Measurements from ENCODE around the gene SH3BP1. TPM values are rescaled to one million over a fixed set of nuclear protein-coding genes. Genes with fewer than 3 reads are reported as not detected.

SH3BP1 gene
- total RNA-seq, 4 donors from 2014 or later, result 7.4 to 26.2 (median 14.2) TPM

GRCh38 chr22:37624876-37625275 is 14.6 kb upstream of the SH3BP1 start:
- Histone ChIP-seq H3K36me3 (no peaks in the 10 kb centered on the region), H3K9me3 (no peaks in the 10 kb centered on the region), H3K27ac (peak overlapping the region in 1 of 2 donors; percentile 87), H3K27me3 (no peaks in the 10 kb centered on the region), H3K4me1 (peaks cover 7 to 8% of the 10 kb centered on the region in 2 donors), H3K4me3 (no peak overlapping the region)
- intact Hi-C loops (cut with DNase I; ENCODE audit: low total_unique reads), result no loop called here
- TF ChIP-seq, protein P1, sequence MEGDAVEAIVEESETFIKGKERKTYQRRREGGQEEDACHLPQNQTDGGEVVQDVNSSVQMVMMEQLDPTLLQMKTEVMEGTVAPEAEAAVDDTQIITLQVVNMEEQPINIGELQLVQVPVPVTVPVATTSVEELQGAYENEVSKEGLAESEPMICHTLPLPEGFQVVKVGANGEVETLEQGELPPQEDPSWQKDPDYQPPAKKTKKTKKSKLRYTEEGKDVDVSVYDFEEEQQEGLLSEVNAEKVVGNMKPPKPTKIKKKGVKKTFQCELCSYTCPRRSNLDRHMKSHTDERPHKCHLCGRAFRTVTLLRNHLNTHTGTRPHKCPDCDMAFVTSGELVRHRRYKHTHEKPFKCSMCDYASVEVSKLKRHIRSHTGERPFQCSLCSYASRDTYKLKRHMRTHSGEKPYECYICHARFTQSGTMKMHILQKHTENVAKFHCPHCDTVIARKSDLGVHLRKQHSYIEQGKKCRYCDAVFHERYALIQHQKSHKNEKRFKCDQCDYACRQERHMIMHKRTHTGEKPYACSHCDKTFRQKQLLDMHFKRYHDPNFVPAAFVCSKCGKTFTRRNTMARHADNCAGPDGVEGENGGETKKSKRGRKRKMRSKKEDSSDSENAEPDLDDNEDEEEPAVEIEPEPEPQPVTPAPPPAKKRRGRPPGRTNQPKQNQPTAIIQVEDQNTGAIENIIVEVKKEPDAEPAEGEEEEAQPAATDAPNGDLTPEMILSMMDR (IDR thresholded peaks at IDR 0.05), result no peak
- TF ChIP-seq POLR2A (IDR thresholded peaks at IDR 0.05), result no peak
- peak in 1 of 2 donors; percentile 18 for DNase-seq

DNA sequence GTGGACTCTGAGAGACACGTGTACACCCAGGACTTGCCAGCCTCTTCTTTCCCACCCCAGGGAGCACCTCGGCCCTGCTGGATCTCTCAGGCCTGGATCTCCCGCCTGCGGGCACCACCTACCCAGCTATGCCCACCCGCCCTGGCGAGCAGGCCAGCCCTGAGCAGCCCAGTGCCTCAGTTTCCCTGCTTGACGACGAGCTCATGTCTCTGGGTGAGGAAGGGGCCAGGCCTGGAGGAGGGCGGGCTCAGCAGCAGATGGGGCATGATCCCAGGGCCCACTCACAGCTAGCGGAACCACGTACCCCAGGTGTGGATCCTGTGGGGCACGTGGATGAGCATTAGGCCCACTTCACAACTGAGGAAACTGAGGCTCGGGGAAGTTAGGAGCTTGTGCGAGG is 13.7 kb upstream of the SH3BP1 start:
- no peaks in the 10 kb centered on the region for H3K36me3 ChIP-seq
- no peaks in the 10 kb centered on the region for H3K27me3 ChIP-seq
- peak overlapping the region; percentile 79 to 87 for H3K27ac ChIP-seq
- no peak overlapping the region for H3K4me3 ChIP-seq
- DNase-seq, result peak in 1 of 2 donors; percentile 31
- peaks cover 7 to 8% of the 10 kb centered on the region in 2 donors for H3K4me1 ChIP-seq
- intact Hi-C loops (cut with DNase I; ENCODE audit: low total_unique reads), result no loop called here
- no peaks in the 10 kb centered on the region for H3K9me3 ChIP-seq
- TF ChIP-seq, protein P1 (IDR thresholded peaks at IDR 0.05), result no peak
- TF ChIP-seq POLR2A (IDR thresholded peaks at IDR 0.05), result no peak

- TF ChIP-seq POLR2A (IDR thresholded peaks at IDR 0.05), result no peak
- TF ChIP-seq, protein P1 (IDR thresholded peaks at IDR 0.05), result peak in 2 of 4 experiments; percentile 25 to 27
Measured at GRCh38 chr22:37626144-37626543, 13.3 kb upstream of the SH3BP1 start.

DNA sequence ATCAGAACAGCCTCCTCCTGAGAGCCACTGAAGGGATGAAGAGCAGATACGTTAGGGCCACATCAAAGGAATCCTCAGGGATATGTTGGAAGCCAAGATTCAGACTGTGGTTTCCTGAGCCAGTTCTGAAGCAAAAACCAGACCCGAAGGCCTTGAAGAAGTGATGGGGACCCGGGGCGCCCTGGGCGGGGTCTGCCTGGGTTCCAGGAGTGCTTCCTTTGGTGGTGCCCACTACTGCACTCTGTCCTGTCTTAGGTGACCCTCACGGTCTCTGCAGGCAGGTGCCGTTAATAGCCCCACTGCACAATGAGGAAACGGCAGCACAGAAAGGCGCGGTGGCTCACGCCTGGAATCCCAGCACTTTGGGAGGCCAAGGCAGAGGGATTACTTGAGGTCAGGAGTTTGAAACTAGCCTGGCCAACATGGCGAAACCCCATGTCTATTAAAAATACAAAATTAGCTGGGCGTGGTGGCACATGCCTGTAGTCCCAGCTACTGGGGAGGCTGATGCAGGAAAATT is 12.9 kb upstream of the SH3BP1 start:
- intact Hi-C loops (cut with DNase I; ENCODE audit: low total_unique reads), result no loop called here

More at GRCh38 chr22:37626144-37626543, 13.3 kb upstream of the SH3BP1 start:
- Histone ChIP-seq H3K4me3 (no peak overlapping the region), H3K36me3 (no peaks in the 10 kb centered on the region), H3K9me3 (no peaks in the 10 kb centered on the region), H3K27me3 (no peaks in the 10 kb centered on the region), H3K27ac (peak overlapping the region; percentile 79 to 87), H3K4me1 (peaks cover 7 to 8% of the 10 kb centered on the region in 2 donors)
- intact Hi-C loops (cut with DNase I; ENCODE audit: low total_unique reads), result no loop called here
- peak; percentile 92 for DNase-seq

GRCh38 chr22:37627121-37627520 is 12.3 kb upstream of the SH3BP1 start:
- intact Hi-C loops (cut with DNase I; ENCODE audit: low total_unique reads), result no loop called here
- Histone ChIP-seq H3K36me3 (no peaks in the 10 kb centered on the region), H3K4me1 (peaks cover 7 to 8% of the 10 kb centered on the region in 2 donors), H3K27me3 (no peaks in the 10 kb centered on the region), H3K4me3 (no peak overlapping the region), H3K27ac (peak overlapping the region; percentile 79 to 87), H3K9me3 (no peaks in the 10 kb centered on the region)
- no peak for DNase-seq
- TF ChIP-seq POLR2A (IDR thresholded peaks at IDR 0.05), result no peak
- TF ChIP-seq, protein P1 (IDR thresholded peaks at IDR 0.05), result no peak

More for the DNA sequence above, 12.9 kb upstream of the SH3BP1 start:
- Histone ChIP-seq H3K9me3 (no peaks in the 10 kb centered on the region), H3K36me3 (no peaks in the 10 kb centered on the region), H3K4me1 (peaks cover 7 to 8% of the 10 kb centered on the region in 2 donors), H3K27me3 (no peaks in the 10 kb centered on the region), H3K27ac (peak overlapping the region; percentile 79 to 87), H3K4me3 (no peak overlapping the region)
- DNase-seq, result no peak
- TF ChIP-seq, protein P1 (IDR thresholded peaks at IDR 0.05), result no peak
- no peak for TF ChIP-seq POLR2A (IDR thresholded peaks at IDR 0.05)

All from uterus (tissue), 4 donors.